GM18951 (cell line): ENCODE data around the gene COX4I2.
"Not testable (repeated sequence)": the region's sequence is repeated elsewhere in the genome, so short reads cannot be mapped to it uniquely, and the experiment has no call there.

Experiments used
- POLR2A ChIP-seq: IDR thresholded peaks from 4 replicates; pipeline ENCODE4 v1.6.1; 2011; ENCODE audit warnings: mild to moderate bottlenecking; ENCODE audit not compliant: insufficient read length, insufficient read depth; ENCODE audit errors: extremely low read depth
- in situ Hi-C: fragments of 300-500 bp; cut with MboI; formaldehyde crosslinking; loops from one replicate; pipeline ENCODE4 v1.12.0; 2022; ENCODE audit warnings: low sequenced_read_pairs, mixed read lengths, inconsistent platforms; ENCODE audit not compliant: unreplicated experiment

The COX4I2 gene

GRCh38 chr20:31603822-31604566 is 33.7 kb upstream of the COX4I2 start:
- no peak for TF ChIP-seq POLR2A

DNA sequence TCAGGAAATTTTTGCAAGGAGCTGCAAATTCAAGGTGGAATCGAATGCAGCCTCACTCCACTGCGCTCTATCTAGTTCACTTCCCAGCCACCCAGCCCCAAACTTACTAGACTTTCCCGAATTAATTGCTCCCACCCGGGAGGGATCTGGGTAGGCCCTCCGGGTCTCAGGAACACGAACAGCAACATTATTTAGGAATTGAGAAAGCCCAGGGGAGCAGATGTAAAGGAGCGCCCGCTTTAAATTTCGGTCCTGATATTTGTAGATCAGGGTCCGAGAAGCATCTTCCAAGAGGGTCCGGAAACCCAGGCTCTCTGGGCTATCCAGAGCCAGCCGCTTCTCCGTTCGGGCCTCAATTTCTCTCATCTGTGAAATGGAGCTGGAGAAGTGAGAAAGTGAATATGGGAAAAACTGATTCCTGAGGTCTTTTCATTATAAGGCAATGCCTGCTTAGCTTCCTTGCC is 33.1 kb upstream of the COX4I2 start:
- TF ChIP-seq POLR2A = no peak
- in situ Hi-C loops = no loop called here

More at GRCh38 chr20:31603822-31604566, 33.7 kb upstream of the COX4I2 start:
- in situ Hi-C loops = no loop called here

- no peak for TF ChIP-seq POLR2A
- in situ Hi-C loops = no loop called here
Observed at GRCh38 chr20:31605031-31605901, 32.4 kb upstream of the COX4I2 start, which contains the start of gene ID1. ID1 (plus strand) TSS chr20:31605289; CDS start chr20:31605388, 99 bp downstream.

DNA sequence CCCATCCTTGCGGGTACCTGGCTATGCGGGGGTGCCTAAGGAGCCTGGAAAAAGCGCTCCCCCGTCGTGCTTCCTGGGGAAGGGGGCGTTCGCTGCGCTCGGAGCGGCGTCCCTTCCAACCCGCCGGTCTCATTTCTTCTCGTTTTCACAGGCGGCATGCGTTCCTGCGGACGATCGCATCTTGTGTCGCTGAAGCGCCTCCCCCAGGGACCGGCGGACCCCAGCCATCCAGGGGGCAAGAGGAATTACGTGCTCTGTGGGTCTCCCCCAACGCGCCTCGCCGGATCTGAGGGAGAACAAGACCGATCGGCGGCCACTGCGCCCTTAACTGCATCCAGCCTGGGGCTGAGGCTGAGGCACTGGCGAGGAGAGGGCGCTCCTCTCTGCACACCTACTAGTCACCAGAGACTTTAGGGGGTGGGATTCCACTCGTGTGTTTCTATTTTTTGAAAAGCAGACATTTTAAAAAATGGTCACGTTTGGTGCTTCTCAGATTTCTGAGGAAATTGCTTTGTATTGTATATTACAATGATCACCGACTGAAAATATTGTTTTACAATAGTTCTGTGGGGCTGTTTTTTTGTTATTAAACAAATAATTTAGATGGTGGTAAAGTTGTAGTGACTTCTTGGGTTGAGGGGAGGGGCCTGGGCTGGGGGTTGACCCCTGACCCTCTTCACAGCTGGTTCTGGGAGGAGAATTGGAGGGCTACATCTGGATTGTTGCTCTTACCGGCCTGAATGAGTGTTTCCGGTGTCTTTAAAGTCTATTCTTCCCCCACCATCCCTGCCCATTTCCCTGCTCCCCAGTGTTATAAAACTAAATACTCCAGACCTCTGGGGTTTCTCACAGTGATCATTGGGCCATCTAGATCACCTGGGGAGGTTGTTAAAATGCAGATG is 31.6 kb upstream of the COX4I2 start:
- TF ChIP-seq POLR2A = no peak
- in situ Hi-C loops = no loop called here

DNA sequence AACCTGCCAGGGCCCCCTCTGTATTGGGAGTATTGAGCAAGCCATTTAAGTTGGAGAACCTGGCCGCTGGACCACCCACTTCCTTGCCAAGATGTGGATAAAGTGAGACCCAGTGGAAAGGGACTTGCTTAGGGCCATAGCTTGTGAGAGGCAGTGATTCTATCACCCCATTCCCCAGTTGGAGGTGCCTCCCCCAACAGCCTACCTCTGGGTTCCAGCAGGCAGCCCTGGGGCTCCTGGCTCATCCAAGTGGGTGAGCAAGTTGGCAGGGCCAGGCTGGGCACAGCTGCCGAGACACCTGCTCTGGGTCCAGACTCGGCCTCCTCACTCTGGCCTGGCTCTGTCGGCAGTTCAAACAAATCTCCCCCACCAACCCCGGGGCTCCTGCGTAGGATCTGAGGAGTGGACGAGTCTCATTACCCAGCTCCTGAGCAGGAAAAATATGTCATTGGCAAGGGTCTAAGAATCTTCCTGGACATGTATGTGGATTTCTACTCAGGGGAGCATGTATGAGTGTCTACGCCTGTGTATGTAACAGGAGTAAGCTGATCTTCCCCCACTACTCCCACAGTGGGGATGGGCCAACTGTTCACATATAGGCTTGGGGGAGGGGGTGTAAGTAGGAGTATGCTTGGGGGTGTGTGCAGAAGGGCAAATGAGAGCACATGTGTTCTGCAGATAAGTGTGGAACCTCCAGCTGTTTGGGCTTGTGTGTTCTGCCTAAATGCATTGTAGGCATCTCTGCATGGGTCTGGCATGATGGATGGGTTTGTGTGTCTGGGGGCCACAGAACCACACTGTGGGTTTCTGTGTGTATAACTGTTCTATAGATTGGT is 30.7 kb upstream of the COX4I2 start:
- no peak for TF ChIP-seq POLR2A
- in situ Hi-C loops = no loop called here

GRCh38 chr20:31607640-31608250 is 30.0 kb upstream of the COX4I2 start:
- in situ Hi-C loops = no loop called here
- no peak for TF ChIP-seq POLR2A

GRCh38 chr20:31608251-31608945 is 29.3 kb upstream of the COX4I2 start:
- in situ Hi-C loops = no loop called here
- no peak for TF ChIP-seq POLR2A

DNA sequence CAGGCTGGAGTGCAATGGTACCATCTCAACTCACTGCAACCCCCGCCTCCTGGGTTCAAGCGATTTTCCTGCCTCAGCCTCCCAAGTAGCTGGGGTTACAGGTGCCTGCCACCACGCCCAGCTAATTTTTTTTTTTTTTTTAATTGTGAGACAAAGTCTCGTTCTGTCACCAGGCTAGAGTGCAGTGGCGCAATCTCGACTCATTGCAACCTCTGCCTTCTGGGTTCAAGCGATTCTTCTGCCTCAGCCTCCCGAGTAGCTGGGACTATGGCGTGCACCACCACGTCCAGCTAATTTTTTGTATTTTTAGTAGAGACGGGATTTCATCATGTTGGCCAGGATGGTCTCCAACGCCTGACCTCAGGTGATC is 25.5 kb upstream of the COX4I2 start:
- in situ Hi-C loops = loop anchor here (5.0 kb wide), 1 partner anchor 50 kb away; no protein-coding TSS in a partner anchor

GRCh38 chr20:31615416-31615815 is 22.3 kb upstream of the COX4I2 start:
- TF ChIP-seq POLR2A = no peak
- in situ Hi-C loops = no loop called here

DNA sequence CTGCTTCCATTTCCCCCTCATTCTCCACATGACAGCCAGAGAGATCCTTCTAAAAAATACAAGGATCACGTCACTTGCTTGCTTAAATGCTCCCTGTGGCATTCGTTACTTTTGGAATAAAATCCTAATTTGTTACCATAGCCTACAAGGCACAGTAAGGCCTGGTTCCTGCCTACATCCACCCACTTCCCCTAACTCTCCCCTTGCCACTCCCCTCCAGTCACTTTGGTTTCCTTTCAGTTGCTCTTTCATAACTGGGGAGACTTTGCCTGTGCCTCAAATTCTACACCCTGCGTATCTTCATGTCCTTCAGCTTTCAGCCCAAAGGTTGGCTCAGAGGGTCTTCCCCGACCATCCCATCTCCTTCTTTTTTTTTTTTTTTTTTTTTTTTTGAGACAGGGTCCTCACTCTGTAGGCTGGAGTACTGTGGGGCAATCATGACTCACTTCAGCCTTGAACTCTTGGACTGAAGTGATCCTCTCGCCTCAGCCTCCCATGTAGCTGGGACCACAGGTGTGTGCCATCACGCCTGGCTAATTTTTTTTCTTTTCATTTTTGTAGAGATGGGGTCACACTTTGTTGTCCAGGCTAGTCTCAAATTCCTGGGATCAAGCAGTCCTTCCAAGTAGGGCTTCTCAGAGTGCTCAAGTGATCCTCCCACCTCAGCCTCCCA is 20.1 kb upstream of the COX4I2 start:
- in situ Hi-C loops = no loop called here
- TF ChIP-seq POLR2A = no peak

DNA sequence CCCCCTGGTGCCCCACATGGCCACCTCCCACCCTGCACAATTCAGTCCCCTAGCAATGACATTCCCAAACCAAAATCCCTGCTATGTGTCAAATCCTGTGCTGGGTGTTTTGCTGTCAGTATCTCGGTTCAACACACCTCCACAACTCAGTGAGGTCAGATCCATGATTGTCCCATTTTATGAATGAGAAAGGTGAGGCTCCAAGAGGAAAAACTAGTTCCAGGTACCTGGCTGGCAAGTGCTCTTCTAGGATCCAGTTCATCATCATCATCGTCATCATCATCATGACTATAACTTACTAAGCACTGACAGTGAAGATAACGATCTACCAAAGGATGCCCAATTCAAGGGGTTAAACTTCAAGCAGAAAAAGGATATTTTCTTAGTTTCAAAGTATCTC is 17.5 kb upstream of the COX4I2 start:
- in situ Hi-C loops = no loop called here

GRCh38 chr20:31623123-31623505 is 14.6 kb upstream of the COX4I2 start:
- in situ Hi-C loops = not testable (repeated sequence)

More for the DNA sequence above, 17.5 kb upstream of the COX4I2 start:
- no peak for TF ChIP-seq POLR2A

GRCh38 chr20:31626534-31626933 is 11.2 kb upstream of the COX4I2 start:
- in situ Hi-C loops = not testable (repeated sequence)

GRCh38 chr20:31628057-31628456 is 9.7 kb upstream of the COX4I2 start:
- in situ Hi-C loops = not testable (repeated sequence)
